Activated T-helper 9 cell treated with anti-CD3 and anti-CD28 coated beads, Interleukin-2, amount 50 U/mL, for 16 hours (primary cell): ENCODE measurements around the gene TMPRSS9.
"Not testable (repeated sequence)": the region's sequence is repeated elsewhere in the genome, so short reads cannot be mapped to it uniquely, and the experiment has no call there.

Source experiments
- DNase-seq: peaks from one replicate; pipeline ENCODE4 v3.0.0-alpha.2; 2020; ENCODE audit warnings: low read depth

The TMPRSS9 gene

DNA sequence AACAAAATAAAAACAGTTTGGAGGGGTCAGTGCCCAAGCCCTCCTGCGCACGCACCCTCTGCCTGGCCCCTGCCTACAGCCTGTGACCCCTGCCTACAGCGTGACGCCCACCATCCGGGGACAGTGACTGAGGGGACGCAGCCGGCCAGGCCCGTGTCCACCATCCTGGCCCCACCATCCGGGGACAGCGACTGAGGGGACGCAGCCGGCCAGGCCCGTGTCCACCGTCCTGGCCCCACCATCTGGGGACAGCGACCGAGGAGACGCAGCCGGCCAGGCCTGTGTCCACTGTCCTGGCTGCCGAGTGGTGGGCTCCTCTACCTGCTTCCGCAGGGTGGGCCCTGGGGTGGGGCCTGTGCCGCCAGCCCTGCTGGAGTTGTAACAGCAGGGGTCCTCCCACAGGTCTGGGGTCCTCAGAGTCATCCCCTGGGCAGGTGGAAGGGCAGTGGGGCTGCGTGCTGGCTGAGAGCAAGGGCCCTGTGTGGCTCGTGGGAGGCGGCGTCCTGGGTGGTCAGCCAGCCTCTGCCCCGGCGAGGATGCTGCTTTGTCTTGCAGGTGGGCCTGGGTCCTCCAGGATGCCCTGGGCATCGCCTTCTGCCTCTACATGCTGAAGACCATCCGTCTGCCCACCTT, 17.3 kb upstream of the TMPRSS9 start:
- DNase-seq, result no peak

DNA sequence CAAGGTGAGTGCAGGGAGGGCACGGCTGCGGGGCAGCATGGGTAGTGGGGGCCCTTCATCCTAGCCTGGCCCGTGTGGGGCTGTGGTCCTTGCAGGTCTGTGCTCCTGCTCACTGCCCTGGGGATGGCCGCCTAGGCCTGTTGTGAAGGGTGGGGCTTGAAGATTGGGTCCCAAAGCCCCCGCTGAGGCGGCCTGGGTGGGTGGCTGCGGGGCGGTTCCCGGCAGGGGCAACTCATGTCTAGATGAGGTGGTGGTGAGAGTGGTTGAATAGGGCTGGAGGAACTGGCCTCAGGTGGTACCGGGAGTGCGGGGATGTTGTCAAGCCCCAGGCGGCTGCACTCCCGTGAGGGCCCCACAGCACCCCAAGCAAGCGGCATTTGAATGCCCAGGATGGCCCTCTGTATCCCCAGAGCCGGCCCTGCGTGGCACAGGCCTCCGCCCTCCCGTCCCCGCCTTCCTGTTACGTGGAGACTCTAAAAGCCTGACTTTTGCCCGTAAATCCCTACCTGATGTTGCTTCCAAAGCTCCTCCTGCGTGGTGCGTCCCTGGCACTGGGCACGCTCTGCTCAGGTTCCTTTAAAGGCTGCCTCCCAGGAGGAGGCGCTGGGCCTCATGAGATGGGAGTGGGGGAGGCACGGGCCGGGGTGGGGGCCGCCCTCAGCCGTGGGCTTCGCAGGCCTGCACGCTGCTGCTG, 16.6 kb upstream of the TMPRSS9 start:
- no peak for DNase-seq

DNA sequence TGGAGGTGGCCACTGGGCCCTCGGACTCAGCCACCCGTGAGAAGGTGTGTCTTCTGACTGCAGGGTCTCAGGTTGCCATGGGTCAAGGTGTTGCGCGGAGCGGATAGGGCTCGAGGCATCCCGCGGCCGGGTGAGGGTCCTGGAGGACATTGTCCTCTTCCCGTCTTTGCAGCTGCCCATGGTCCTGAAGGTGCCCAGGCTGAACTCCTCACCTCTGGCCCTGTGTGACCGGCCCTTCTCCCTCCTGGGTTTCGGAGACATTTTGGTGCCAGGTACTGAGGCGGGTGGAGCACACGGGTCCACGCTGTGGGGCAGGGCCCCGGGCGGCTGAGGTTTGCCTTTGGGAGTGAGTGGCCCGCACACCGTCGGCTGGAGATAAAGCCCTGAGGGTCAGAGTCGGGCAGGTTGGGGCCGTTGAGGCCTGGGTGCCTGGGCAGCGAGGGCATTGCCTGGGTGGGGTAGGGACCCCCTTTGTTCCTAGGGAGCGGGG, 15.6 kb upstream of the TMPRSS9 start:
- no peak for DNase-seq

DNA sequence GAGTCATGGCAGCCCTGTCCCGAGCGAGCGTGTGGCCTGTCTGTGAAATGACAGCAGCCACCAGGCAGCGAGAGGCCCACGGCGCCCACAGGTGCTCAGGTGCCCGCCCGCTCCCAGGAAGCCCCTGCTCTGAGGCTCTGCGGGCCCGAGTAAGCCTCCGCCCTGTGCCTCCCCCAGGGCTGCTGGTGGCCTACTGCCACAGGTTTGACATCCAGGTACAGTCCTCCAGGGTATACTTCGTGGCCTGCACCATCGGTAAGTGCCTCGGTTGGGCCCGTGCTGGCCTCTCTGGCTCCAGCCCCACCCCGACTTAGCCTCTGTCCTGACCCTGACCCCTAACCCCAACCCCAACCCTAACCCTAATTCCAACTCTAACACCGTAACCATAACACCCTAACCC, 15.0 kb upstream of the TMPRSS9 start:
- no peak for DNase-seq

DNA sequence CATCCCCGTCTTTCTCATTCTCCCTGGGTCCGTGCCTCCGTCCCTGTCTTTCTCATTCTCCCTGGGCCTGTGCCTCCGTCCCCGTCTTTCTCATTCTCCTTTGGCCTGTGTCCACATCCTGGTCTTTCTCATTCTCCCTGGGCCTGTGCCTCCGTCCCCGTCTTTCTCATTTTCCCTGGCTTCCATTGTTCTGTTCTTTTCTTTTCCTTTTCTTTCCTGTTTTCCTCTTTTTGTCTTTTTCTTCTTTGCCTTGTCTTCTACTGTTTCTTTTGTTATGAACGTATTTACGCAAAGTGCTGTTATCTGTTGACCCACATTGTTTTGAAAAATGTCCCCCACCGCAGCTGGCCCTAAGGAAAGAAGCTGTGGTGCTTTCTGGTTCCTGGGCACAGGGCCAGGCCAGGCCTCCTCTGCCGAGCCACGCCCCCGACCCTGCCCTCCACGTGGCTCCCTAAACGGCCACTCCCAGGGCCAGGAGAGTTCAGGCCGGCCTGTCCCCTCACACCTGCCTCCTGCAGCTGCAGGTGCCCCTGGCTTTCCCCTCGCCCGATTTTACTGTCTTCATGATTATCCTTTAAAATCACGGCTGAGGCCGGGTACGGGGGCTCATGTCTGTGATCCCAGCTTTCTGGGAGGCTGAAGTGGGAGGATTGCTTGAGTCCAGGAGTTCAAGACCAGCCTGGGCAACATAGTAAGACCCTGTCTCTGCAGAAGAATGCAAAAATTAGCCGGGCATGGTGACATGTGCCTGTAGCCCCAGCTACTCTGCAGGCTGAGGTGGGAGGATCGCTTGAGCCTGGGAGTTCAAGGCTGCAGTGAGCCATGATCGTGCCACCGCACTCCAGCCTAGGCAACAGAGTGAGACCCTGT, 14.0 kb upstream of the TMPRSS9 start:
- no peak for DNase-seq

DNA sequence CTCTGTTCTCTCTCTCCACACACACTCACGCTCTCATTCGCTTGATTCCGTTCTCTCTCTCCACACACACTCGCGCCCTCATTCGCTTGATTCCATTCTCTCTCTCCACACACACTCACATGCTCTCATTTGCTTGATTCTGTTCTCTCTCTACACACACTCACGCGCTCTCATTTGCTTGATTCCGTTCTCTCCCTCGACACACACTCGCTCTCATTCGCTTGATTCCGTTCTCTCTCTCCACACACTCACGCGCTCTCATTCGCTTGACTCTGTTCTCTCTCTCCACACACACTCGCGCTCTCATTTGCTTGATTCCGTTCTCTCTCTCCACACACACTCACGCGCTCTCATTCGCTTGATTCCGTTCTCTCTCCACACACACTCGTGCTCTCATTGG, 10.2 kb upstream of the TMPRSS9 start:
- not testable (repeated sequence) for DNase-seq

DNA sequence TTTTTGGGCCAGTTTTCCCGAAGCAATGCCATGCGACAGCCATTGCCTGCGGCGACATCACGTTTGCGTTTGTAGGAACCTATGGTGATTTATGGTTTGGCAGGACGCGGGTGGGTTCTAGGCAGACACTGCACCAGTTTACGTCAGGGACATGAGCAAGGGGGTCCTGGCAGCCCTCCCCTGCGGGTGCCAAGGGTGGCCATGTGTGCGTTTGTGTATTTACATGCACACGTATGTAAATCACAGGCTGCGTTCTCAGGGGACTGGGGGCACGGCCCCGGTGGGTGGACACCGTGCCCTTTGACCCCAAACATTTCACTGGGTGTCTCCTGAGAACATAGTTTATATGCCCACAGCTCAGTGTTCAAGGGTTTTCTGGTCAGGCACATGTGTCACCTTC, 9.4 kb upstream of the TMPRSS9 start:
- DNase-seq, result no peak

DNA sequence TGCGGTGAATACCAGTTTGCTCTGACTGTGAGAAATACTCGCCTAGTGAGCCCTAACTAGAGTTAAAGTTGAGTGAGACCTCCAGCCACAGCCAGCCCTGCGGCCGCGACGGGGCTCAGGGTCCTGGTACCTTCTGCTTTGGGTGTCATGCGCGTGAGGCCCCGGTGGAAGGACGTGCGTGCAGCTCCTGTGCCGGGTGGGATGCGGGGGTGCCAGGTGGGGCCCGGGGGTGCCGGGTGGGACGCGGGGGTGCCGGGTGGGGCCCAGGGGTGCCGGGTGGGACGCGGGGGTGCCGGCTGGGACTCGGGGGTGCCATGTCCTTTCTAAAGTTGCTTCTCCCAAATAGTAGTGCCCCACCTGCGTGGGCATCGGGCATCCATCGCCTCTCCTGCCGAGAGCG, 8.5 kb upstream of the TMPRSS9 start:
- DNase-seq, result no peak

DNA sequence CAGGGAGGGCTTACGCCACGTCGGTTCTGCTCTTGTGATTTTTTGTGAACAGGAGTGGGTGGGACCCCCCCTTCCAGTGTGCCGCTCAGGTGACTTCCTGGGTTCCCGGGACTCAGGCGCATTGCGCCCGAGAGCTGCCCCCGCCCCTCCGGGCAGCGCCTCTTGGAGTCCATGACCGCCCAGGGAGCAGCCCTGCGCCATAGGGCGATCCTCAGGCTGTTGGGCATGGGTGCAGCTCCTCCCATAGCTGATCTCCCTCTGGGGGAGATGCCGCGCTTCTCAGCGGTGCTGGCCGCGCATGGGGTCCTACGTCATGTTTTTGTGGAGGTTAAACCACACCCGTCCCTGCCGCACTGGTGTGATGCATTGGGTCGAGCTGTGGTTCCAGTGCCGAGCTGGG, 7.9 kb upstream of the TMPRSS9 start:
- no peak for DNase-seq

DNA sequence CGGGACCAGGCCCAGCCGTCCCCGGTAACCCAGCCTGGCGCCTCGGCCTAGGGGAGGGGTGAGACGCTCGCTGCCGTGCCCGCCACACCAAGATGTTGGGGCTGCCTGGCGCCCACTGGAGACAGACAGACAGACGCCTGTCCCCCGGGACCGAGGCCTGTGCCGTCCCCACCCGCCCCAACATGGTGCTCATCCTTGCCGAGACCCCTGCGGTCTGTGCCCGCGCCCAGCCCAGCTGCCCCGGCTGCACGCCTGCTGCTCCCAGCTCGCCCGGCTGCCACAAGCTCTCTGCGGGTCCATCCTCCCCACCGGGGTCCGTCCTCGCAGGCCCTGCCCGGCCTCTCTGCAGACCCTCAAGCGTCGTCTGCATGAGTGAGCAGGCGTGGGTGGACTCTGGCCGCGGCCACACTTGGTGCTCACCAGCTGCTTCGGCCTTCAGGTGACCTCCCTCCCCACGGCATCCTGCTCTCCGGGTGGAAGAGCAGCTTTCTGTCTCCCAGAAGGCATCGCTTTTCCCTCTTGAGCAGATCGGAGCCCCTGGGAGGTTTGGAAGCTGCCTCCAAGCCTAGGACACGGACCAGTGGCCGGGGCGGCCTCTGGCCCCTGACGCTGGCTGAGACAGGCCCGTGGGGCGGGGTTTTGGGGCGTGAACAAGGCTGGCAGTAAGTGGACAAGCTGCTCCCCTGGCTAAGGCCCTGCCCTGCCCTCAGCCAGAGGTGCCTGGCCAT, 6.7 kb upstream of the TMPRSS9 start:
- no peak for DNase-seq

DNA sequence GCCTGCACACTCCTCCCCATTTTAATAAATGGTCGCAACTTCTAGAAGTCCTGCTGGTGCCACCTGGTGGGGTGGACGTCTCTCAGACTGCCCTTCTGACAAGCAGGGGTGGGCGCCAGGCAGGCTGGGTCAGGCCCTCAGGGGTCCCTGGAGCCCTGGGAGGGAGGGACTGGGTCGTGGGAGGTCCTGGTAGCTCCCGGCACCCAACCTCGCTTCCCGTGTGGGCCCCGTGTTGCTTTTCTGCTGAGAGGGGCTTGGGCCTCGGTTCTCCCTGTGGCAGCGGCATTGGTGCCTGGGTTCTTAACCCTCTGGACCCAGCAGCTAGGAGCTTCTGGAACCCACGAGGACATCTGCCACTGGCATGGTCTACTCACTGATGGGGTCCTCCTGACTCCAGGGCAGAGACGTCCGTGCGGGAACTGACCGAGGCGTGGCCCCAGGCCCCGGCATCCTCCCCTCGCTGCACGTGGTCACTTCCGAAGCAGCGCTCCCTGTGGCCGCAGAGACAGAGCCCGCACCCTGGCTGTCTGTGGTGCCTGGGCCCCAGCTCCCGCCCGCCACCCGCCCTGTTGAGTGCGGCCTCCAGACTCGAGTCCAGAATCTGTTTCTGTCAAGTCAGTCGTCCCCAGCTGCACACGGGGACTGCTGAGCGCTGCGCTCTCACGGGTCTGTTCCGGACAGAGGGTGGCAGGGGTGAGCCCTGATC, 6.0 kb upstream of the TMPRSS9 start:
- no peak for DNase-seq

DNA sequence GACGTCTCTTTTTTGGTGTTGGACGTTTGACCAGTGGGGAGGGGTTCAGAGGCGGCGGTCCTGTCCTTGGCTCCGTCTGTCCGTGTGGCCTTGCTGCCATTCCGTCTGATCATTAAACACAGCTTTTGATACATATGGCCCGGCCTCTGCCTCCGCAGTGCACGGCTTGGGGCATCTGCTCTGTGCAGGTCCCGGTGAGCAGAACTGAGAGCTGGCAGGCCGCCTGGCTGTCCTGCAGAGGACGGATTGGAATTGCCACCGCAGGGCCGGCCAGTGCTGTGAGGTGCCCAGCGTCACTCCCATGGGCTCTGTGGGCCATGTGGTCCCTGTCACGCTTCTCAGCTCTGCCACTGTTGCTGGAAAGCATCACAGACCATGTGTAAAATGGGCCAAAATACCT, 5.4 kb upstream of the TMPRSS9 start:
- DNase-seq, result no peak

DNA sequence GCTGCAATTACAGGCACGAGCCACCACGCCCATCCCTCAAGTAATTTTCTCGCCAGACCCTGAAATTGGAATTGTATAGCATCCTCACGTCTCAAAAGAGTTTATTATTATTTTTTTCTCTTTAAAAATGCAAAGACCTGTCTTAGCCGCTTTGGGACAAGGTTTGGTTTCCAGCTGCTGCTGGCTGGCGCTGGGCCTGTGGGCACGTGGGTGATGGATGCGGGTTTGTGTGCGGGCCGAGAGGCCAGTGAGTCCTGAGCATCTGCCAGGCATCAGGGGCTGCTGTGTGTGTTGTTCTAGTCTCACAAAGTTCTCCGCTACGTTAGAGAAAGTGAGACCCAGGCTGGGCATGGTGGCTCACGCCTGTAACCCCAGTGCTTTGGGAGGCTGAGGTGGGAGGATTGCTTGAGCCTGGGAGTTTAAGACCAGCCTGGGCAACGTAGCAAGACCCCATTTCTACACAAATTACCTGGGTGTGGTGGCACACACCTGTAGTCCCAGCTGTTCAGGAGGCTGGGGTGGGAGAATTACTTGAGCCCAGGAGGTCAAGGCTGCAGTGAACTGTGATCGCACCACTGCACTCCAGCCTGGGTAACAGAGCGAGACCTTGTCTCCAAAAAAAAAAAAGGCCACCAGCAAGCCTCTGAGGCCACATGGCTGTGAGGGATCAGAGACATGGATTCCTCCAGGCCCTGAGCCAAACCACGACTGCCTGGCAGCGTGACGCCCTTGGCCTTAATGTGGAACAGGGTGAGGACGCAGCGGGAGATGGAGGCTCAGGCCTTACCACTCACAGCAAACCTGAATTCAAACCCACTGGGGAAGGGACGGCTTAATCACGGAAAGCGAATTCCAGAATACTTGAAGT, 4.7 kb upstream of the TMPRSS9 start:
- DNase-seq, result no peak

DNA sequence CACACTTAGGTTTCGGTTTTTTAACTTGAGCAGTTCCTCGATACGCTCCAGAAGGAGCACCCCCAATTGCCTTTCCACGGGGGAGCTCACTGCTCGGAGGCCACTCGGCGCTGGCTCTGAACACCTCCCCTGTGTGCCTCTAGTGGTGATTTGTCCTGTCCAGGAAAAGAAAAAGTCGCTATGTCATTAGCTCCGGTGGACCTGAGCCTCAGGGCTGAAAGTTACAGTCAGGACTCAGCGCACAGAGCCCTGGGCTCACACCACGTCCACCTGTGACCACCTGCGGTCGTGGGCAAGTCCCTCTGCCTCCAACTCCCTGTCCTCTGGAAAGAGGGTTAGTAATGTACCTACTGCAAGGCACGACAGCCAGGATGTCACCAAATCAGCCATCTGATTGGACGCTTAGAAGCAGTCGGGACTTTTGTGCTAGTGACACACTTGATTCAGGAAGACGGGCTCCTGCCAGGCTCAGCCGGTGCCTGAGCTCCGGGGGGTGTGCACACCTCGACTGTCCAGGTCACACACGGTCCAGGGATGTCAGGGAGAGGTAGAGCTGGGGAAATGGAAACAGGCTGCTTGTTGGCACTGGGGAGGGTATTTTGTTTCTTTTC, 3.9 kb upstream of the TMPRSS9 start:
- DNase-seq, result no peak

DNA sequence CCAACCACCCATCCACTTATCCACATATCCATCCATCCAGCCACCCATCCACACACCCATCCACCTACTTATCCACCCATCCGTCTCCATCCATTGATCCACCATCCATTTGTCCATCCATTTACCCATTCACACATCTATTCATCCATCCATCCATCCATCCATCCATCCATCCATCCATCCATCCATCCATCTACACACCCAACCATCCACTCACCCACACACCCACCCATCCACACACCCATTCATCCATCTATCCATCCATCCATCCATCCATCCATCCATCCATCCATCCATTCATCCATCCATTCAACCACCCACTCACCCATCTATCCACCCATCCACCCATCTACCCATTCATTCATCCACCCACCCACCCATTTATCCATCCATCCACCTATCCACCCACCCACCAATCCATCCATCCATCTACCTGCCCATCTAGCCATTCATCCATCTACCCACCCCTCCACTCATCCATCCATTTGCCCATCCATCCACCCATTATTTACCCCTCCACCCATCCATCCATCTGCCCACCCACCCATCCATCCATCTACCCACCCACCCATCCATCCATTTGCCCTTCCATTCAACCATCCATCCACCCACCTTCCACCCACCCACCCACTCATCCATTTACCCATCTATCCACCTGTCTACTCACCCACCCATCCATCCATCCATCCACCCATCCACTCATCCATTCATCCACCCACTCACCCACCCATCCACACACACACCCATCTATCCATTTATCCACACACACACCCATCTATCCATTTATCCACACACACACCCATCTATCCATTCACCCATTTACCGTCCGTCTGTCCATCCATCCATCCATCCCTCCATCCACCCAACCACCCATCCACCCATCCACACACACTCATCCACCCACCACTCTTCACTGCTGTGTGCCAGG, 2.5 kb upstream of the TMPRSS9 start:
- DNase-seq, result no peak

DNA sequence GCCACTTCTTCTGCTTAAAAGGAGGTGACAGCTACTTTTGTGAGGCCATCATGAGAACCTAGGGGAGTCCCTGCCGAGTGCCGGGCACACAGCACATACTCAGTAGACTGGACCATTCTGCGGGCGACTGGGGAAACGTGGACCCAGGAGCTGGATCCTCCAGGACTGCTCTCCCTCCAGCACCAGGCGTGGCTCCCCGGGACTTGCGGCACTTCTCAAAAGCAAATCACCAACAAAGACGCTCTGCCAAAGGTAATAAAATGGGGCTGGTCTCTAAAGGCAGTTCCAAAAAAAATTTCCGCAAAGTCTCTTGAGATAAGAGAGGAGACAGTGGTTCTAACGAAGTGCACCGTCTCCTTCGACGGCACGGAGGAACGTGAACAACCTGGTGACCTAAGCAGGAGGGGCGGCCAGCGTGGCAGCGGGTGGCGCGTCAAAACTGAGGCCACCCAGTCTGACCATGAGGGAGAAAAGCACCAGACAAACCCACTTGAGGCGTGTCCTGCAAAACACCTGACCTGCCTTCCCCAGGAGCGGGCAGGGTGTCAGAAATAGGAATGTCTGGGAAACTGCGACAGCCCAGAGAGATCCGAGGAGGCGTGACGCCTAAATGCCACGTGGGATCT, 1.4 kb upstream of the TMPRSS9 start:
- DNase-seq, result no peak

DNA sequence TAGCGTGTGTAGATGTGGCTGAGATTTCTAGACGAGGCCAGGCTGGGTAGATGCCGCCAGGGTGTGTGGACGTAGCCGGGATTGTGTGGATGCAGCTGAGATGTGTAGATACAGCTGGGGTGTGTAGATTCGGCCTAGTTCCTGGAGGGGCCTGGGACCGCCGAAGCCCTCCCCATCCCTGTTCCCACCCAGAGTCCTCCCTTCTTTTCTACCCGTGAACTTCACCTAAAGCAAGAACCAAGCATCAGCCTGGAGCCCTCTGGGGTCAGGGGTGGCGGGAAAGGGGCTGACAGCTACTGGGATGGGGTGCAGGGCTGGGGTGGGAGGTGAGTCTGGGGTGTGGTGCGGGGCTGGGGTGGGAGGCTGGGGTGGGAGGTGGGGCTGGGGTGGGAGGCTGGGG, 768 bp downstream of the TMPRSS9 start:
- DNase-seq, result no peak

DNA sequence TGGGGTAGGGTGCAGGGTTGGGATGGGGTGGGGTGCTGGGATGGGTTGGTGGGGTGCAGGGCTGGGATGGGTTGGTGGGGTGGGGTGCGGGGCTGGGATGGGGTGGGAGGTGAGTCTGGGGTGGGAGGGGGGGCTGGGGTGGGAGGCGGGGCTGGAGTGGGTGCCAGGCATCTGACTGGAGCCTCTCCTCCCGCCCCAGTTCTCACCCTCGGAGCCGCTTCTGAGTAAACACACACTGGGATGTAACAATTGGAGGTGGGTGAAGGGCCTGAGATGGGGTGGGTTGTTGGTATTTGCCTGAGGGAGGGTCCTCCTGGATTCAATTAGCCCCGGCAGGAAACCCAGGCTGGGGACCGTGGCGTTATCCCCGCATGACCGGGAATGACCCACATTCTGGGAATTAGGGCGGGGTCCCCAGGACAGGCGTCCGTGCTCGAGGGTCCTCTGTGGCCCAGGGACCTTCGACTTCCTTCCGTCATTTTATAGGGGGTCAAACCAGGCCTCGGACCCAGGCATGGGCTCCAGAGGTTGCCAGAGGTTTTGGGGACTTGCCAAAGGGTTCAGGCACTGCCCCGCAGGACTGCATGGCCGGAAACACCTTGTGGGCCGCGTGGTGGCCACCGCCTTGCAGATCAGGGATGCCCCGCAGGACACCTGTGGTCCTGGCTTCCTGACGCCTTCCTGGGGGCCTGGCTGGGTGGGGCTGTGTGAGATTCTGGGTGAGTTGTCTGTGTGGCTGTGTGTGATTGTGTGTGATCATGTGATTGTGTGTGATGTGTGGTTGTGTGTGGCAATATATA, 1.4 kb downstream of the TMPRSS9 start:
- no peak for DNase-seq
